H9 (cell line): ENCODE results near the gene MORN1. TPM values are rescaled to one million over a fixed set of nuclear protein-coding genes. Genes with fewer than 3 reads are reported as not detected.

ENCODE experiments used
- DNase-seq: peaks from one replicate; pipeline ENCODE4 v3.0.0-alpha.2; 2017
- H2AFZ ChIP-seq: one replicate; pipeline ENCODE4 v1.6.1; 2013; ENCODE audit warnings: mild to moderate bottlenecking, low read length, control low read depth, moderate library complexity
- H2AK5ac ChIP-seq: 2 replicates; pipeline ENCODE4 v1.6.1; 2013; ENCODE audit warnings: low read length, control low read depth, mixed read lengths; ENCODE audit not compliant: insufficient read length
- H2BK120ac ChIP-seq: one replicate; pipeline ENCODE4 v1.6.1; 2013; ENCODE audit warnings: low read depth, mild to moderate bottlenecking, low read length, control low read depth, inconsistent platforms; ENCODE audit not compliant: poor library complexity, severe bottlenecking
- H2BK12ac ChIP-seq: 2 replicates; pipeline ENCODE4 v1.6.1; 2013; ENCODE audit warnings: low read length, control low read depth, mixed read lengths, low read depth; ENCODE audit not compliant: insufficient read length
- H2BK15ac ChIP-seq: 2 replicates; pipeline ENCODE4 v1.6.1; 2013; ENCODE audit warnings: low read depth, low read length, control low read depth
- H2BK20ac ChIP-seq: one replicate; pipeline ENCODE4 v1.6.1; 2013; ENCODE audit warnings: low read depth, mild to moderate bottlenecking, low read length, control low read depth, inconsistent platforms; ENCODE audit not compliant: poor library complexity, severe bottlenecking
- H2BK5ac ChIP-seq: 2 replicates; pipeline ENCODE4 v1.6.1; 2013; ENCODE audit warnings: low read length, control low read depth, mixed read lengths; ENCODE audit not compliant: insufficient read length
- H3K14ac ChIP-seq: 2 replicates; pipeline ENCODE4 v1.6.1; 2013; ENCODE audit warnings: low read length, control low read depth; ENCODE audit not compliant: insufficient read depth
- H3K18ac ChIP-seq: 2 replicates; pipeline ENCODE4 v1.6.1; 2013; ENCODE audit warnings: low read depth, mild to moderate bottlenecking, mixed read lengths, low read length, control low read depth; ENCODE audit not compliant: insufficient read length
- H3K23ac ChIP-seq: 2 replicates; pipeline ENCODE4 v1.6.1; 2013; ENCODE audit warnings: low read length, control low read depth, mixed read lengths, low read depth; ENCODE audit not compliant: insufficient read length
- H3K23me2 ChIP-seq: 2 replicates; pipeline ENCODE4 v1.6.1; 2013; ENCODE audit warnings: low read depth, mild to moderate bottlenecking, mixed read lengths, low read length, control low read depth; ENCODE audit not compliant: insufficient read length, poor library complexity, severe bottlenecking
- H3K27ac ChIP-seq: 2 replicates; pipeline ENCODE4 v1.5.1; 2013; ENCODE audit warnings: low read length, control low read depth, mixed read lengths, low read depth; ENCODE audit not compliant: insufficient read length
- H3K27me3 ChIP-seq: 2 replicates; pipeline ENCODE4 v1.6.1; 2013; ENCODE audit warnings: low read length, control low read depth, inconsistent platforms; ENCODE audit not compliant: insufficient read depth
- H3K4ac ChIP-seq: 2 replicates; pipeline ENCODE4 v1.6.1; 2013; ENCODE audit warnings: low read depth, mild to moderate bottlenecking, control low read depth, inconsistent platforms, low read length, moderate library complexity
- H3K4me1 ChIP-seq: 2 replicates; pipeline ENCODE4 v1.6.1; 2013; ENCODE audit warnings: low read length, control low read depth, inconsistent platforms; ENCODE audit not compliant: insufficient read depth
- H3K4me2 ChIP-seq: 2 replicates; pipeline ENCODE4 v1.6.1; 2013; ENCODE audit warnings: low read length, control low read depth, mixed read lengths; ENCODE audit not compliant: insufficient read length, insufficient read depth
- H3K56ac ChIP-seq: 2 replicates; pipeline ENCODE4 v1.6.1; 2013; ENCODE audit warnings: low read depth, mild to moderate bottlenecking, mixed read lengths, low read length, control low read depth; ENCODE audit not compliant: insufficient read length
- H3K79me1 ChIP-seq: 2 replicates; pipeline ENCODE4 v1.6.1; 2013; ENCODE audit warnings: low read depth, mild to moderate bottlenecking, moderate library complexity, low read length, control low read depth, inconsistent platforms; ENCODE audit not compliant: insufficient read depth, poor library complexity, severe bottlenecking
- H3K79me2 ChIP-seq: 2 replicates; pipeline ENCODE4 v1.6.1; 2013; ENCODE audit warnings: low read length, control low read depth, inconsistent platforms; ENCODE audit not compliant: insufficient read depth
- H3K9ac ChIP-seq: 2 replicates; pipeline ENCODE4 v1.6.1; 2013; ENCODE audit warnings: low read length, control low read depth, mixed read lengths; ENCODE audit not compliant: insufficient read length; ENCODE audit errors: extremely low read depth
- H3K9me3 ChIP-seq: one replicate; pipeline ENCODE4 v1.6.1; 2013; ENCODE audit warnings: low read depth, low read length, inconsistent platforms; ENCODE audit not compliant: control insufficient read depth
- H3T11ph ChIP-seq: one replicate; pipeline ENCODE4 v1.6.1; 2013; ENCODE audit warnings: mild to moderate bottlenecking, low read length, control low read depth, inconsistent platforms
- H4K20me1 ChIP-seq: one replicate; pipeline ENCODE4 v1.6.1; 2013; ENCODE audit not compliant: control insufficient read depth, insufficient read length, insufficient read depth
- H4K5ac ChIP-seq: 2 replicates; pipeline ENCODE4 v1.6.1; 2013; ENCODE audit warnings: low read depth, mild to moderate bottlenecking, mixed read lengths, low read length, control low read depth; ENCODE audit not compliant: insufficient read length
- H4K8ac ChIP-seq: replicated peaks from 2 replicates; pipeline ENCODE4 v1.6.1; 2013; ENCODE audit warnings: low read length, control low read depth, mixed read lengths, low read depth; ENCODE audit not compliant: insufficient read length
- H4K91ac ChIP-seq: 2 replicates; pipeline ENCODE4 v1.6.1; 2013; ENCODE audit warnings: low read depth, mild to moderate bottlenecking, moderate library complexity, mixed read lengths, low read length, control low read depth; ENCODE audit not compliant: insufficient read length
- H3K27ac Mint-ChIP-seq, 3 experiments: 2 replicates in 2 of 3; 3 replicates in 1 of 3; pipeline ENCODE4 v1.8.0; 2020 to 2021; ENCODE audit warnings: mixed read lengths in 3 of 3, mild to moderate bottlenecking in 1 of 3, moderate library complexity in 1 of 3
- H3K27me3 Mint-ChIP-seq: 2 replicates; pipeline ENCODE4 v1.8.0; 2021; ENCODE audit warnings: low read depth, mild to moderate bottlenecking, moderate library complexity, mixed read lengths
- H3K36me3 Mint-ChIP-seq, 3 experiments: 2 replicates in 2 of 3; 3 replicates in 1 of 3; pipeline ENCODE4 v1.8.0; 2020 to 2021; ENCODE audit warnings: low read depth in 3 of 3, mixed read lengths in 3 of 3; ENCODE audit not compliant: insufficient read depth in 1 of 3
- H3K4me1 Mint-ChIP-seq, 2 experiments: 2 replicates each; pipeline ENCODE4 v1.8.0; 2020; ENCODE audit warnings: mixed read lengths in 2 of 2
- H3K4me3 Mint-ChIP-seq, 2 experiments: 2 replicates in 1 of 2; 3 replicates in 1 of 2; pipeline ENCODE4 v1.8.0; 2020 to 2021; ENCODE audit warnings: mild to moderate bottlenecking in 2 of 2, mixed read lengths in 2 of 2, moderate library complexity in 1 of 2
- H3K9me3 Mint-ChIP-seq, 2 experiments: 2 replicates in 1 of 2; 3 replicates in 1 of 2; pipeline ENCODE4 v1.8.0; 2020; ENCODE audit warnings: mild to moderate bottlenecking in 2 of 2, mixed read lengths in 2 of 2, moderate library complexity in 1 of 2
- CTCF ChIP-seq: fragments of 200-600 bp; sonication (generic); conservative IDR thresholded peaks from 3 replicates; pipeline ENCODE4 v1.8.0; 2021; ENCODE audit warnings: antibody characterized with exemption, mild to moderate bottlenecking
- WGBS: extraction: QIAGEN DNeasy Blood & Tissue Kit; methylation state at CpG from one replicate; pipeline ENCODE4 v1.1.7; 2013; ENCODE audit warnings: missing lambda C conversion rate, low lambda C conversion rate, mixed read lengths; ENCODE audit not compliant: insufficient read length; ENCODE audit errors: extremely low coverage; 5-methylcytosine and 5-hydroxymethylcytosine counted together
- total RNA-seq: library from RNA; stranded (reverse); gene quantifications from 2 replicates; pipeline ENCODE4 v1.2.1, GENCODE V29; 2021

Gene MORN1
- total RNA-seq, 1 experiment from 2014 or later: 12.7 TPM

- H3K4me3 Mint-ChIP-seq: no peak overlapping the region
- Histone ChIP-seq H3K79me1 (no peaks in the 10 kb centered on the region), H2BK20ac (no peak overlapping the region), H2AFZ (no peak overlapping the region), H3K79me2 (no peaks in the 10 kb centered on the region), H2BK120ac (no peak overlapping the region), H3K14ac (no peak overlapping the region), H3K4me2 (no peak overlapping the region), H3K18ac (no peak overlapping the region), H3K27me3 (no peaks in the 10 kb centered on the region), H3K27ac (no peak overlapping the region), H4K8ac (no peak overlapping the region), H3K23me2 (no peaks in the 10 kb centered on the region), H4K5ac (no peak overlapping the region), H3K9me3 (no peaks in the 10 kb centered on the region), H2BK12ac (no peak overlapping the region), H3K23ac (no peak overlapping the region), H3K56ac (no peak overlapping the region), H3T11ph (no peak overlapping the region), H4K20me1 (no peaks in the 10 kb centered on the region), H2BK15ac (no peak overlapping the region), H4K91ac (no peak overlapping the region), H3K9ac (no peak overlapping the region), H2BK5ac (no peak overlapping the region), H3K4me1 (no peaks in the 10 kb centered on the region), H3K4ac (no peak overlapping the region), H2AK5ac (no peak overlapping the region)
- peaks cover 30% of the 10 kb centered on the region for H3K27me3 Mint-ChIP-seq
- TF ChIP-seq CTCF: no peak
- H3K4me1 Mint-ChIP-seq: 0 out of 4 replicates have a peak, but pooled peaks cover 0 to 4% of the 10 kb centered on the region in 2 experiments
- no peak for DNase-seq
- WGBS: no CpG with 5 or more reads among the region's 34 CpGs
- no peak overlapping the region for H3K27ac Mint-ChIP-seq
- peaks cover 9 to 15% of the 10 kb centered on the region in 2 experiments for H3K9me3 Mint-ChIP-seq
- no peaks in the 10 kb centered on the region; a peak in 1 of 7 replicates for H3K36me3 Mint-ChIP-seq
Measured at GRCh38 chr1:2433936-2434655, 42.7 kb upstream of the MORN1 start.
